ENCODE measurements around the gene LENG8.

LENG8 gene

DNA sequence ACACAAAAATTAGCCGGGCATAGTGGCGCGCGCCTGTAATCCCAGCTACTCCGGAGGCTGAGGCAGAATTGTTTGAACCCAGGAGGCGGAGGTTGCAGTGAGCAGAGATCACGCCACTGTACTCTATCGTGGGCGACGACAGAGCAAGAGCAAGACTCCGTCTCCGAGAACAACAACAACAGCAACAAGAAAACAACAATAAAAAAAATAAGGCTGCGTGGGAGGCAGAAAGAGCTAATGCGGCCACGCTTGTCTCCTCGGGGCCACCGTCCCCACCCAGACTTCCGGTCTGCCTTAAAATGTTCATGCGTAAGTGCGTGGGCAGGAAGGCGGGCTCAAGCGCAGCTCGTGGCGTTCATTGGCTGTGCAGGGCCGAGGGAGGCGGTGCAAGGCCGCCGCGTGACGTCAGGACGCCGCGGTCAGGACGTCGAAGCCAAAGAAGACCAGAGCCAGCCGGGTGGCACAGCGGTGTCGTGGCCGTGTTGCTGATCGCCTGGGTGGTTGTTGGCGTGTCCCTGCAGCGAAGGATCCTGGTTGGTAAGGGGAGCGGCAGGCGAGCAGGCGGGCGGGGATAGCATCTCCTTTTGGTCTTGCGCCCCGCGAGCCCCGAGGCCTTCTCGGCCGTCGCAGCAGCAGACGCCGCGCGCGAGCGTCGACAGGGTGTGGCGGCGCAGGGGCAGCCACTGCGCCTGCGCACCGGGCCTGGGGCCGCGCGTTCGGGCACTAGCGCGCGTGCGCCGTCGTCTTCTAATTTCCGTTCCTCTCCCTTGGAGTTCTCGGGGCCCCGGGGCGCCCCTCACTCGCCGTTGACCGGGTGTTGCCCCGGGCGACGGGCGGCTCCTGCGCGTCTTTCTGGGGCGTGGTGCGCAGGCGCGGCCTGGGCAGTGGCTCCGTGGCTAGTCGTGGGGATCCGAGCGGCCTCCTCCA, at the start of gene LENG8:
Gene LENG8 (plus strand): TSS at position 426 of the 927 bp plus-strand sequence. CDS start 2,146 bp downstream, outside the sequence.
- peak; percentile 98 for DNase-seq (ENCODE audit: low spot score)

DNA sequence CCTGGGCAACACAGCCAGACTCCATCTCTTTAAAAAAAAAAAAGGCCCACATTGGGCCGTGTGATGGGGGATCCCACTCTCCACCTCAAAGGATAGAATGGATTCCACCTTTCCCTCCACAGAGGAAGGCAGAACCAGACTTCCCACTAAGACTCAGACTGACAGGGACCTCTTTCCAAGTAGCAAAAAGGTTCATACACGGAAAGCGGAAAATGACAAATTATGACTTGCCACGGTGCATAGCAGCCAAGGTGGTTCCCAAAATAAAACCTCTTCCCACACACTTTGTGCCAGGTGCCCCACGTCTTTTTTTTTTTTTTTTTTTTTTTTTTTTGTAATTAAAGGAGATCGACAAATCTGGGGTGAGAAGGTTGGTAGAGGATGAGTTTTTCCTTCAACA, 48.1 kb upstream of the LENG8 start:
- no peak for DNase-seq (ENCODE audit: low spot score)

DNA sequence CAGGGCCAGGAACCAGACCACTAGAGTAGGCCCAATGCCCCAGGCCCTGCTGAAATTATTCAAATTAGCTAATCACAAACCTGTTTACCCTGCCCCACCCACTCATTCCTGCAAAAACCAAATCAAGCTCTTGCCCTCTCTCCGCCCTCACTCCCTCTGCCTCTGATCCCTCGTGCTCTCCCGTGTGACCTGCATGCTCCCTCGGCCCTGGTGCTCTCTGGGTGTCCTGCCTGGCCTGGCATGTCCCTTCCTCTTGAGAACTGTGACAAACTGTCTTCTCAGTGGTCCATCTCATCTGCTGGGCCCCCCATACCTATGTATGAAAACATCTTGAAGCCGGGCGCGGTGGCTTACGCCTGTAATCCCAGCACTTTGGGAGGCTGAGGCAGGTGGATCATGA, 45.9 kb upstream of the LENG8 start:
- DNase-seq (ENCODE audit: low spot score), result no peak

DNA sequence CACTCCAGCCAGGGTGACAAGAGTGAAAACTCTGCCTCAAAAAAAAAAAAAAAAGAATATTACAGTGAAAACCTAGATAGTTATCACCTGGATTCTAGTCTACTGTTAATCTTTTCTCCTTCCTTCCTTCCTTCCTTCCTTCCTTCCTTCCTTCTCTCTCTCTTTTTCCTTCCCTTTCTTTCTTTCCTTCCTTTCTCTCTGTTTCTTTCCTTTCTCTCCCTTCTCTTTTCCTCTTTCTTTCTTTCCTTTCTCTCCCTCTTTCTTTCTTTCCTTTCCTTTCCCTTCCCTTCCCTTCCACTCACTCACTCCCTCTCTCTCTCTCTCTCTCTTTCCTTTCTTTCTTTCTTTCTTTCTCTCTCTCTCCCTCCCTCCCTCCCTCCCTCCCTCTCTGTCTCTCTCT, 43.4 kb upstream of the LENG8 start:
- no peak for DNase-seq (ENCODE audit: low spot score)

DNA sequence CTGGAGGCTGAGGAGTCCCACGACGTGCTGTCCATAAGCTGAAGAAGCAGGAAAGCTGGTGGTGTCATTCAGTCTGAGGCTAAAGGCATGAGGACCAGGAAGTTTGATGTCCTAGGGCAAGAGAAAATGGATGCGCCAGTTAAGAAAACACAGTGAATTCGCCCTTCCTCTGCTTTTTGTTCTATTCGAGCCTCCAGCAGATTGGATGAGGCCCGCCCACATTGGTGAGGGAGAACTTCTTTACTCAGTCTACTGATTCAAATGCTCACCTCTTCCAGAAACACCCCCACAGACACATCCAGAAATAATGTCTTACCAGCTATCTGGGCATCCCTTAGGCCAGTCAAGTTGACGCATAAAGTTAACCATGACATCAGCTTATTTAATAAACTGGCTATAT, 41.2 kb upstream of the LENG8 start:
- no peak for DNase-seq (ENCODE audit: low spot score)

DNA sequence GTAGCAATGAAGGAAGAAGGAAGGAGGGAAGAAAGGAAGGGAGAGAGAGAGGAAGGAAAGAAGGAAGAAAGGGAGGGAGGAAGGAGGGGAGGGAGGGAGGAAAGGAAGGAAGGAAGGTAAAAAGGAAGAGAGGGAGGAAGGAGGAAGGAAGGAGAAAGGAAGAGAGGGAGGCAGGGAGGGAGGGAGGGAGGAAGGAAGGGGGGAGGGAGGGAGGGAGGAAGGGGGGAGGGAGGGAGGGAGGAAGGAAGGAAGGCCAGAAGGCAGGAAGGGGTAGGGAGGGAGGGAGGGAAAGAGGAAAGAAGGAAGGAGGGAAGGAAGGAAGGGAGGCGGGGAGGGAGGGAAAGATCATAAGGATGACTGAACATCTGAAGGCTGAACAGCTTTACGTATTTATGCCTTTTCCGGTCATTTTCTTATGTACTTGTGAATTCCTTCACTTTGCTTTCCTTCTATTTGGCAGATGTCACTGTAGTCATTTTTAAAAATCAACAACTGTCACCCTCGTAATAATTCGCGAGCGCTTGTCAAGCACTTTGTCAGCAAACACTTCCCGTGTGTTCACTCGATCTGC, 40.5 kb upstream of the LENG8 start:
- no peak for DNase-seq (ENCODE audit: low spot score)

DNA sequence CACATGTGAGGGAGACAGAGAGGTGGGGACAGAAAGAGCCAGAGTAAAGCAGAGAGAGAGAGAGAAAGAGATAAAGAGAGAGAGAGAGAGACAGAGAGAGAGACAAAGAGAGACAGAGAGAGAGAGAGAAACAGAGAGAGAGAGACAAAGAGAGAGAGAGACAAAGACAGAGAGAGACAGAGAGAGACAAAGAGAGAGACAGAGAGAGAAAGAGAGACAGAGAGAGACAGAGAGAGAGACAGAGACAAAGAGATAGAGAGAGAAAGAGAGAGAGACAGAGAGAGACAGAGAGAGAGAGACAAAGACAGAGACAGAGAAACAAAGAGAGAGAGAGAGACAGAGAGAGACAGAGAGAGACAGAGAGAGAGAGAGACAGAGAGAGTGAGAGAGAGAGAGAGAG, 38.0 kb upstream of the LENG8 start:
- DNase-seq (ENCODE audit: low spot score), result no peak

DNA sequence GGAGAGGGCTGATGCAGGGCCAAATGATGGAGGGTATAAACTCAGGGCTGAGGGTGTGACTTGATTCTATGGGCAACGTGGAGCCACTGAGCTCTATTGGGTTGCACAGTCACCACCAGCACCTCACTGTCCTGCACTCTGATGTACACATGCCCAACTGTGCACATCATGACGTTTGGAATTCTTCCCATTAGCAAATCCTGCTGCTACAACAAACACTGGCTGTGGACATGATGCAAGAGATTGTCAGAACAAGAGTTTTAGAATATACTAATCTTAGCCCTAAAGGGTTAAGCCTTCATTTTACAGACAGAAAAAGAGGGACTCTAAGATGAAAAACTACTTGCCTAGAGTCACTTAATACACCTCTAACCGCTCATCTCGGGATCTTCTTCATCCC, 36.1 kb upstream of the LENG8 start:
- no peak for DNase-seq (ENCODE audit: low spot score)

DNA sequence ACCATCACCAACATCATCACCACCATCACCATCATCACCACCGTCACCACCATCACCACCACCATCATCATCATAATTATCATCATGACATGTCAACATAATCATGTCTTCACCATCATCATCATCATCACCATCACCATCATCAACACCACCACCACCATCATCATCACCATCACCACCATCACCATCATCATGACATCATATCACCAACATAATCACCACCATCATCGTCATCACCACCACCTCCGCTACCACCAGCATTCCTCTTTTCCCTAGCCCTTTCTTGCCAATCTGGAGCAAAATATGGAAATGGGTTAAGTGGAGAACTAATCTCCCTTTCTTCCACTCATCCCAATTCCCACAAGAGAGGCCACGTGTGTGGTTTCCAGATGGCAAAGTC, 34.8 kb upstream of the LENG8 start:
- DNase-seq (ENCODE audit: low spot score), result no peak

DNA sequence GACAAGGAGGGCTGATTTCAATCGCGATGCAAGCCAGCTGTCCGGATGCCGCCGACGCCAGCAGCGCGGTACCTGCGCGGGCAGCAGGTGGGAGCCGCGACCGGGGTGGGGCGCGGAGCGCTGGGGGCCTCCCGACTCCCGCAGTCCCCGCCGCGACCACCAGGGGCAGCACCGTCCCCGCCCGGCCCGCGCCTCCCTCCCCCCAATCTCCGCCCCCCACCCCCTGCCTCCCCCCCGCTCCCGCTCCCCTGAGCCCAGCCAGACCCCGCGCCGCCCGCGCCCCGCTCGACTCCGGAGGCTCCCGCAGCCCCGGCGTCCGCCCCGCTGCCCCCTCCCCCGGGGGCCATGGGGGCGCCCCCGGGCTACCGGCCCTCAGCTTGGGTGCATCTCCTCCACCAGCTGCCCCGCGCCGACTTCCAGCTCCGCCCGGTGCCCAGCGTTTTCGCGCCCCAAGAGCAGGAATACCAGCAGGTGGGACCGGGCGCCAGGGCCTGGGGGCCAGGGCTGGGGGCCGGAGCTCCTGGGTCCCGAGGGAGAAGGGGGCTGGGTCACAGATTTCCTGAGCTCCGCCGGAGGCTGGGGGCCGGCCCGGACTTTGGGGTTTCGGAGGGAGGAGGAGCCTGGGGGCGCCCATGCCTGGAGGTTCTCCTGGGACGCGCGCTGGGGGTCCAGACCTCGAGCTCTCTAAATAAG, 33.6 kb upstream of the LENG8 start, which contains the start of gene TTYH1:
Gene TTYH1 (plus strand): TSS at position 257 of the 693 bp plus-strand sequence. CDS start 89 bp downstream, at position 346.
- no peak for DNase-seq (ENCODE audit: low spot score)

DNA sequence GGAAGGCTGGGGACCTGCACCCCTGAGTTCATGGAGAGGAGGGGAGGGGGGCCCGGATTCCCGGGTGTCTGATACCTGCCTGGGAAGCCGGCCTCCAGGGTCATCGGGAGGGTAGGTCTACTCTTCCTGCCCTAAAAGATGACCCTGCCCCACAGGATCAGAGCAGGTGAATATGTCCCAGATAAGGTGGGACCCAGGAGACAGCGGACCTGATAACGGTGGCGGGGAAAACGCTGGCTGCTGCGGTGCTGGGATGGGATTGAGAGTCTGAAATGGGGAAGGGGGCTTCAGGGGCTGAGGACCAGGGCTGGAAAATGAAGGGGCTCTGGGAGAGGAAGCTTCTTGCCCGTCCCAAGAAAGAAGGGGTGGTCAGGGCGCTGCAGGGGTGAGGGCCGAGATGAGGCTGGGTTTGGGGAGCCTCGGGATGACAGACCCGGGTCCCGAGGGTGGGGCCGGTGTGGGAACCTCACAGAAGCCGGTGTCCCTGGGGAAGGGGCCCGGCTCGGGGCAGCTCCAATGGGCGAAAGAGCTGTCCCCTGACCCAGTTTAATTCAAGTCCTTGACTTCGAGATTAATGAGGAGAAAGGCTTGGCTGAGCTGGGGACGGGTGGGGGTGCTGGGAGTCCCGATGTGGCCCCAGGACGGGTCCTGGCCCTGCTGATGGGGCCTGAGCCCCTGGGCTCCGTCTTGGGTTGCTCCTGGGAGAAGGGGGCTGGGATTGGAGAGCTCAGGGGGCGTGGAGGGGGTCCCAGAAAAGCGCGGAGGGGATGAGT, 32.9 kb upstream of the LENG8 start:
- no peak for DNase-seq (ENCODE audit: low spot score)

DNA sequence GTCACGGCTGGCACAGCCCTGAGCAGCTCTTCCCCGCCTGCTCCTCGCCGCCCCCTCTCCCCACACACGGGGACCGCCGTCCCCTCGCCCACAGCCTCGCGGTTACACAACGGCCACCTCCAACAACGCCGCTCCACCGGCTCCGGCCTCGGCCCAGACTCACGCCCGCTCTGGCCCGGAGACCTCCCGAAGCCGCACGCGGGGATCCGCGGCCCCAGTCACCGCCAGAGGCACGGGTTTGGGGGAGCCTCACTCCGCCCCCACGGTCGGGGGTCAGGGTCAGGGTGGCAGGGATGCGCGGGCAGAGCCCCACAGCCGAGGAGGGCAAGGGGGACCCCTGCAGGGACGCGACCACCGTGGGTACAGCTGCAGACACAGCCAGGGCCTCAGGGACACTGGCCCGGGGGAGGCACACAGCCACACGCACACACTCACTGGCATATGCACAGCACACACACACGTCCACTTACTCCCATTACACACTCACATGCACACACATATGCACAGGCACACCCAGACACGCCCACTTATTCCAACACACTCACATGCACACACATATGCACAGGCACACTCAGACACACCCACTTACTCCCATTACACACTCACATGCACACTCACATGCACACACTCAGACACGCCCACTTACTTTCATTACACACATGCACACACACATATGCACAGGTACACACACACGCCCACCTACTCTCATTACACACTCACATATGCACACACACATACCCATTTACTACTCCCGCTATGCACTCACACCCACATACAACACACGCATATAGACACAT, 32.1 kb upstream of the LENG8 start:
- DNase-seq (ENCODE audit: low spot score), result no peak

DNA sequence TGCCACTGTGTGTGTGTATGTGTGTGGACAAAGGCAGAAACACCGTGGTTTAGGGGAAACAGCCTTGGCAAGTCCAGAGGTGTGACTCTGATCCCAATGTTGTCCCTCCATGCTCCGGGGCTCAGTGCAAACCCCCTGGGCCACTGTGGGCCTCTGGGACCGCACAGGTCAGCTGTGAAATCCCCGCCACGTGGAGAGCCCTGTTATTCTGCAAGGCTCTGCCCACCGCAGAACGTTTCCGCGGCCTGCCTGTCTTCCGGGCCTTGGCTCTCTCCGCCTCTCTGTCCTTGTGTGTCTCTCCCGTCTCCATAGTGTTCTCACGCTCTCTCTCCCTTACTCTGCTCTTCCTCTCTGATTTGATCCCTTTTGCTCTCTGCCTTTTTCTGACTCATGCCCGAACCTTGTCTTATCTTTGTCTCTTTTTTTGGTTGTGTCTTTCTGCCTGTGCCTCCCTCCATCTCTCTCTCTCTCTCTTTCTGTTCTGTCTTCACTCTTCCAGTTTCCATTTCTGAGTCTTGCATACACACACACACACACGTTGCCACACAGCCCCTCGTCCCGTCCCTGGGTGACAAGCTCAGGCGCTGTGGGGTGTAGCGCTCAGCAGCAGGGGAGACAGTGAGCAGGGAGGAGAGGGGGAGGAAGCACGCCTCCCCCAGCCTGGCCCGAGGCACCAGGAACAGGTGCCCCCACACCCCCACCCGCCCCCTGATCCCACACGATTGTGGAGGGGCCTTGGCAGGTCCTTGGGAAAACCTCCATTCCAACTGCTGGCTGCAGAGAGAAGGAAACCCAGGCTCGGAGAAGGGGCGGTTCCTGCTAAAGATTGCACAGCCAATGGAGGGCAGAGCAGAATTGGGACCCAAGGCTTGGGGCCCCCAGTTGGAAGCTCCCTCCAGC, 30.7 kb upstream of the LENG8 start:
- DNase-seq (ENCODE audit: low spot score), result peak; percentile 13

DNA sequence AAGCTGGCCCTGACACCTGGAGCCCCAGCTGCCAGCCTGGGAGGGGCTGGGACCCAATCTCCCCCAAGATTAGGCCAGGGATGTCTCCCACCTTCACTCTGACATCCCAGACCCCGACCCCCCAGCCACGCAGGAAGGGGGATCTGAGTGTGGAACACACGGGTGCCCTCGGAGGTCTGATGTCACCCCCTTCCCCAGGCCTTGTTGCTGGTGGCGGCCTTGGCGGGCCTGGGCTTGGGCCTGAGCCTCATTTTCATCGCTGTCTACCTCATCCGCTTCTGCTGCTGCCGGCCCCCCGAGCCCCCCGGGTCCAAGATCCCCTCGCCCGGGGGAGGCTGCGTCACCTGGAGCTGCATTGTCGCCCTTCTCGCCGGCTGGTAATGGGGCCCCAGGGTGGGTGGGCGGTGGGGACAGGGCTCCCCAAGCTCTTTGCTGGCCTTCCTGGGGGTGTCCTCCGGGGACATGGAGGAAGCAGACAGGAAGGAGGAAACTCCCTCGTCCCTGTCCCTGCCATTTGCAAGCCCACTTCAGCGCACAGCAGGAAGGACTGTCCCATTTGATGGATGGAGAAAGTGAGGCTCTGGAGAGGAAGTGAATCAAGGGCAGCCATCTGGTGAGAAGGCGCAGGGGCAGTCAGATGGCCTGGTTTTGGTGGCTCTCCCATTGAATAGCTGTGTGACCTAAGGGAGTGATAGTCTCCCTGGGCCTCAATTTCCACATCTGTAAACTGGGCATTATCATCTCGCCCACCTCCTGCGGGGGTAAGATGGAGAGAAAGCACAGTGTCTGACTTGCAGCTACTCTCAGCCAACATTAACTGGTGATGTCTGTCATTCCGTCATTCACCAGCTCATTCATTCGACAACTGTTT, 29.8 kb upstream of the LENG8 start:
- DNase-seq (ENCODE audit: low spot score), result no peak

DNA sequence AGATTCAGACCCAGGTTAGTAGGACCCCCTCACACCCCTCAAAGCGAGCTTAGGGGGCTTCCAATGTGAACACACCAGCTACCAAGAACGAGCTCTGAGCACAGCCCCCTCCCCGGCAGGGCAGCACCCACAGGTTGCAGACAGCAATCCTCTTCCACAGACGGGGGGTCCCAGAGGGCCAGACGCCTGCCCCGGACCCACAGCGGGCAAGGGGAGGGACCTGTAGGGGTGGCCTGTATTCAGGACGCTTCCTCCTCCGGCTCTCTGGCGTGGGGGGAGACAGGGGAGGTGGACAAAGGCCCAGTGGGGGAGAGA, 29.0 kb upstream of the LENG8 start:
- no peak for DNase-seq (ENCODE audit: low spot score)

DNA sequence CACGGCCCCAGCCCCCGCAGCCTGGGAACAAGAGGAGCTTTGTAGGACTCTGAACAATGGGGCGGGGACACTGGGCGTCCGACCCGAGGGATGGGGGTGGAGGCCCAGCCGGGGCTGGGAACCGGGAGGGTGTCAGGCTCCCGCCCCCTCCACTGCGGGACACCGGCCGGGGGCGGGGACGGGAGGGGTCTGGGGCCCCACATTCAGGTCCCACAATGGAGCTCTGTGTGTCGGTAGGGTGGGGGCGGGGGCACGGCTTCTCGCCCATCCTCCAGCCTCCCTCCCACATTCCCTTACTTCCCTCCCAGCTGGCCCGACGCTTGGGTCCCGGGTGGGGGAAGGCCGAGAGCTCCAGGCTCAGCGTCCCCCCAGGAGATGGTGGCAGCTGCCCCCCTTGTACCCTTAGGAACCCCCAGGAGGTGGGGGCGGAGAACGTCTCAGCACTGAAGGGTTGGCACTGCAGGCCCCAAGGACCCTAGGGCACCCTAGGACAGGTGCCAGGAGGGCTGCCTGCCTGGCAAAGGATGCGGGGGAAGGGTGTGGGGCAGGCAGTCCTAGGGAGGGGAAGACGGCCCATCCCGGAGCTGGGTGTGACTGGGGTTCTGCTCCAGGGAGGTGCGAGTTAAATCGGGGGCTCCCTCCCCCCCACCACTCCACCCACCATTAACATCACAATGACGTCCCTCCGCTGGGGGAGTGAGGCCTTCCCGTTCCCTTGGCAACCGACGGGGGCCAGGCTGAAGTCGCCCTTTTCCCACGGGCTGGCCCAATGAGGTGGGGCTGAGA, 28.4 kb upstream of the LENG8 start:
- DNase-seq (ENCODE audit: low spot score), result peak; percentile 16

DNA sequence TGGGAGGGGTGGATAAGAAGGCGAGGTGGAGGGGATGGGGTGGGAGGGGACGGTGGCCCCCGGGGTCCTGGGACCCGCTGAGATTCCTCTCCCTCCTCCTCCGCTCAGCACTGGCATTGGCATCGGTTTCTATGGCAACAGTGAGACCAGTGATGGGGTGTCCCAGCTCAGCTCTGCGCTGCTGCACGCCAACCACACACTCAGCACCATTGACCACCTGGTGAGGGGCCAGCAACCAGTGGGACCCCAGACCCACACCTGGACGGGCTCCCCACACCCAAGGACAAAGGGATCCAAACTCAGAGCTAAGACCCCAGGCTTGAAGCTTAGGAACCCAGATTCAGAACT, 27.9 kb upstream of the LENG8 start:
- DNase-seq (ENCODE audit: low spot score), result no peak

DNA sequence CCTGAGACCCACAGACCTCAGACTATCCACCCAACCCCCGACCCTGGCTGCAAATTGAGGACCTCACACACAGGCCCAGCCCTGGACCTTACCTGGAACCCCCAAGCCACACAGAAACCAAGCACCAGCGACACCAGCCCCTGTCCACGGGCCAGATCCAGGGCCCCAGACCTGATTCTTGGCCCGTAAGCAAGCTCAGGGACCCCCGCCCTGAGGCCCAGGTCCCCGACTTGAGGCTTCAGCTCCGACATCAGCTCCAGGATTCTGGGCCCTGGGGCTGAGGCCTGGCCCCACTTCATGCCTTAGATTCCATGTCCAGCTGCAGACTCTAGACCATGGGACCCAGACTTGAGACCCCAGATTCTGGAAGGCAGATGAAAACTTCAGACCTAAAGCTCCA, 27.5 kb upstream of the LENG8 start:
- DNase-seq (ENCODE audit: low spot score), result no peak

DNA sequence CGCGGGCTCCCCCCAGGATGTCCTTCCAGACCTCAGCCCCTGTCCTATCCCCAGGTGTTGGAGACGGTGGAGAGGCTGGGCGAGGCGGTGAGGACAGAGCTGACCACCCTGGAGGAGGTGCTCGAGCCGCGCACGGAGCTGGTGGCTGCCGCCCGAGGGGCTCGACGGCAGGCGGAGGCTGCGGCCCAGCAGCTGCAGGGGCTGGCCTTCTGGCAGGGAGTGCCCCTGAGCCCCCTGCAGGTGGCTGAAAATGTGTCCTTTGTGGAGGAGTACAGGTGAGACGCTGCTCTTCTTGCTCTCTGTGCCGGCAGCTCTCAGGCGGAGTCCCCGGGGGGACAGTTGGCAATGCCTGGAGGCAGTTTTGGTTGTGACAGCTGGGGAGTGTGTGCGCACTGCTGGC, 26.9 kb upstream of the LENG8 start:
- no peak for DNase-seq (ENCODE audit: low spot score)

Data from GM03348 (cell line).